Cerebellar nuclear complex (tissue), 1 donor: ENCODE measurements around the gene PDLIM5.

Source experiments
- DNase-seq, 2 experiments: peaks; one replicate each; lab custom pipeline; 2025; lab: John Stamatoyannopoulos, UW

Gene PDLIM5

GRCh38 chr4:94559351-94559806 is 107.6 kb downstream of the PDLIM5 start:
- DNase-seq: no peak

GRCh38 chr4:94561249-94562024 is 109.7 kb downstream of the PDLIM5 start:
- DNase-seq: no peak

- no peak for DNase-seq
Measured at GRCh38 chr4:94562285-94562684, 110.5 kb downstream of the PDLIM5 start.

GRCh38 chr4:94564252-94564651 is 112.5 kb downstream of the PDLIM5 start:
- no peak for DNase-seq

GRCh38 chr4:94566420-94566819 is 114.7 kb downstream of the PDLIM5 start:
- no peak for DNase-seq

GRCh38 chr4:94567811-94568210 is 116.1 kb downstream of the PDLIM5 start:
- no peak for DNase-seq

- no peak for DNase-seq
Measured at GRCh38 chr4:94570558-94570957, 118.8 kb downstream of the PDLIM5 start.

GRCh38 chr4:94571298-94571697 is 119.6 kb downstream of the PDLIM5 start:
- no peak for DNase-seq

GRCh38 chr4:94571715-94572114 is 120.0 kb downstream of the PDLIM5 start:
- no peak for DNase-seq

GRCh38 chr4:94574050-94574449 is 122.3 kb downstream of the PDLIM5 start:
- DNase-seq: no peak

- no peak for DNase-seq
Measured at GRCh38 chr4:94574616-94575015, 122.9 kb downstream of the PDLIM5 start.

- DNase-seq: no peak
Measured at GRCh38 chr4:94575652-94576051, 123.9 kb downstream of the PDLIM5 start.

GRCh38 chr4:94576210-94576609 is 124.5 kb downstream of the PDLIM5 start:
- no peak for DNase-seq

- no peak for DNase-seq
Measured at GRCh38 chr4:94577136-94577535, 125.4 kb downstream of the PDLIM5 start.

GRCh38 chr4:94578195-94578594 is 126.5 kb downstream of the PDLIM5 start:
- DNase-seq: no peak

- no peak for DNase-seq
Measured at GRCh38 chr4:94581766-94582165, 130.0 kb downstream of the PDLIM5 start.

- DNase-seq: no peak
Measured at GRCh38 chr4:94582517-94582916, 130.8 kb downstream of the PDLIM5 start.

- no peak for DNase-seq
Measured at GRCh38 chr4:94583914-94584641, 132.3 kb downstream of the PDLIM5 start.

- no peak for DNase-seq
Measured at GRCh38 chr4:94588896-94589693, 137.4 kb downstream of the PDLIM5 start.

GRCh38 chr4:94590493-94590892 is 138.8 kb downstream of the PDLIM5 start:
- DNase-seq: no peak

- DNase-seq: no peak
Measured at GRCh38 chr4:94591289-94591688, 139.5 kb downstream of the PDLIM5 start.

- DNase-seq: no peak
Measured at GRCh38 chr4:94595013-94595412, 143.3 kb downstream of the PDLIM5 start.
